ENCODE results near the gene F5. TPM values are rescaled to one million over a fixed set of nuclear protein-coding genes. Genes with fewer than 3 reads are reported as not detected.

Gene F5
- total RNA-seq, 2 experiments from 2014 or later: not detected

- Histone ChIP-seq H3K4me2 (ENCODE audit: low read length) (no peak overlapping the region), H3K79me2 (ENCODE audit: insufficient read depth, low read depth, low read length) (no peaks in the 10 kb centered on the region), H3K9me2 (ENCODE audit: insufficient read depth, low read length) (no peaks in the 10 kb centered on the region), H2AFZ (ENCODE audit: low read length) (no peak overlapping the region), H3K4me1 (ENCODE audit: insufficient read depth, low read length, poor library complexity, severe bottlenecking) (no peaks in the 10 kb centered on the region), H3K27ac (ENCODE audit: low read depth, low read length, poor library complexity, severe bottlenecking) (no peak overlapping the region), H4K20me1 (ENCODE audit: insufficient read depth, low read length) (no peaks in the 10 kb centered on the region), H3K9me3 (ENCODE audit: low read length) (no peaks in the 10 kb centered on the region), H3K4me3 (ENCODE audit: low read depth, low read length, poor library complexity, severe bottlenecking) (no peak overlapping the region), H3K36me3 (ENCODE audit: insufficient read depth, low read length) (no peaks in the 10 kb centered on the region)
- no peak for DNase-seq (ENCODE audit: low spot score)
- ChIA-PET CTCF (ENCODE audit: unreplicated experiment) (no interaction called here), POLR2A (no interaction called here)
- no peak for TF ChIP-seq EZH2phosphoT487 (IDR thresholded peaks at IDR 0.05; ENCODE audit: borderline replicate concordance, low read depth, low read length)
- TF ChIP-seq CTCF (conservative IDR thresholded peaks at IDR 0.05; ENCODE audit: low read length): no peak
- intact Hi-C loops (cut with micrococcal nuclease; ENCODE audit: unreplicated experiment): loop anchor here (5.0 kb wide), 1 partner anchor 124 kb away; the partner anchor contains the start of gene SELL
- BruUV-seq (replicated peaks): no TSS peak
Observed at GRCh38 chr1:169588112-169588511, 1.8 kb upstream of the F5 start.

- Histone ChIP-seq H2AFZ (ENCODE audit: low read length) (no peak overlapping the region), H3K79me2 (ENCODE audit: insufficient read depth, low read depth, low read length) (no peaks in the 10 kb centered on the region), H3K9me3 (ENCODE audit: low read length) (no peaks in the 10 kb centered on the region), H3K36me3 (ENCODE audit: insufficient read depth, low read length) (no peaks in the 10 kb centered on the region), H3K9me2 (ENCODE audit: insufficient read depth, low read length) (no peaks in the 10 kb centered on the region), H3K4me1 (ENCODE audit: insufficient read depth, low read length, poor library complexity, severe bottlenecking) (no peaks in the 10 kb centered on the region), H4K20me1 (ENCODE audit: insufficient read depth, low read length) (no peaks in the 10 kb centered on the region), H3K4me3 (ENCODE audit: low read depth, low read length, poor library complexity, severe bottlenecking) (no peak overlapping the region), H3K4me2 (ENCODE audit: low read length) (no peak overlapping the region), H3K27ac (ENCODE audit: low read depth, low read length, poor library complexity, severe bottlenecking) (no peak overlapping the region)
- DNase-seq (ENCODE audit: low spot score): no peak
- ChIA-PET CTCF (ENCODE audit: unreplicated experiment) (interaction anchor here (0.6 kb wide), 1 partner anchor 126 kb away, joined by 3 read pairs; no protein-coding TSS in a partner anchor), POLR2A (no interaction called here)
- no TSS peak for BruUV-seq (replicated peaks)
- no peak for TF ChIP-seq CTCF (conservative IDR thresholded peaks at IDR 0.05; ENCODE audit: low read length)
- no peak for TF ChIP-seq EZH2phosphoT487 (IDR thresholded peaks at IDR 0.05; ENCODE audit: borderline replicate concordance, low read depth, low read length)
- intact Hi-C loops (cut with micrococcal nuclease; ENCODE audit: unreplicated experiment): loop anchor here (5.0 kb wide), 1 partner anchor 126 kb away; the partner anchor contains the start of gene SELL
Observed at GRCh38 chr1:169586067-169586394, 250 bp downstream of the F5 start.

- H4K20me1 ChIP-seq (ENCODE audit: insufficient read depth, low read length): no peaks in the 10 kb centered on the region
- no TSS peak for BruUV-seq (replicated peaks)
- H3K36me3 ChIP-seq (ENCODE audit: insufficient read depth, low read length): no peaks in the 10 kb centered on the region
- H3K27ac ChIP-seq (ENCODE audit: low read depth, low read length, poor library complexity, severe bottlenecking): no peak overlapping the region
- no peaks in the 10 kb centered on the region for H3K4me1 ChIP-seq (ENCODE audit: insufficient read depth, low read length, poor library complexity, severe bottlenecking)
- no peak for DNase-seq (ENCODE audit: low spot score)
- no peaks in the 10 kb centered on the region for H3K9me2 ChIP-seq (ENCODE audit: insufficient read depth, low read length)
- no peak overlapping the region for H3K4me2 ChIP-seq (ENCODE audit: low read length)
- no peaks in the 10 kb centered on the region for H3K9me3 ChIP-seq (ENCODE audit: low read length)
- TF ChIP-seq CTCF (conservative IDR thresholded peaks at IDR 0.05; ENCODE audit: low read length) (no peak), EZH2phosphoT487 (IDR thresholded peaks at IDR 0.05; ENCODE audit: borderline replicate concordance, low read depth, low read length) (no peak)
- H2AFZ ChIP-seq (ENCODE audit: low read length): no peak overlapping the region
- no peak overlapping the region for H3K4me3 ChIP-seq (ENCODE audit: low read depth, low read length, poor library complexity, severe bottlenecking)
- CTCF ChIA-PET (ENCODE audit: unreplicated experiment): no interaction called here
- intact Hi-C loops (cut with micrococcal nuclease; ENCODE audit: unreplicated experiment): loop anchor here (5.0 kb wide), 1 partner anchor 127 kb away; the partner anchor contains the start of gene SELL
- no peaks in the 10 kb centered on the region for H3K79me2 ChIP-seq (ENCODE audit: insufficient read depth, low read depth, low read length)
- POLR2A ChIA-PET: no interaction called here
Observed at GRCh38 chr1:169585181-169585580, 1.1 kb downstream of the F5 start.

Data from OCI-LY7 (cell line).